Activated T-helper 1 cell treated with anti-CD3 and anti-CD28 coated beads, Interleukin-12 subunit alpha, Interleukin-12 subunit beta, Interleukin-2, Interleukin-4 antibody, amounts not matched to agents 30 ng/mL and 10 ng/mL and 1 ng/mL, durations not matched to agents 14 hours and 24 hours and 36 hours (primary cell): Measurements from ENCODE around the gene DNAH9. TPM values are rescaled to one million over a fixed set of nuclear protein-coding genes. Genes with fewer than 3 reads are reported as not detected.
"Not testable (repeated sequence)": the region's sequence is repeated elsewhere in the genome, so short reads cannot be mapped to it uniquely, and the experiment has no call there.

Source experiments
- DNase-seq: peaks from one replicate; pipeline ENCODE4 v3.0.0; 2021; ENCODE audit warnings: low spot score
- H3K27ac Mint-ChIP-seq: one replicate; pipeline ENCODE4 v1.8.0; 2021; ENCODE audit warnings: mild to moderate bottlenecking, mixed read lengths
- H3K27me3 Mint-ChIP-seq: one replicate; pipeline ENCODE4 v1.8.0; 2022; ENCODE audit warnings: mild to moderate bottlenecking, moderate library complexity, mixed read lengths; ENCODE audit not compliant: insufficient read depth
- H3K36me3 Mint-ChIP-seq: one replicate; pipeline ENCODE4 v1.8.0; 2021; ENCODE audit warnings: low read depth, mixed read lengths
- H3K4me1 Mint-ChIP-seq: one replicate; pipeline ENCODE4 v1.8.0; 2021; ENCODE audit warnings: low read depth, mixed read lengths
- H3K4me3 Mint-ChIP-seq: one replicate; pipeline ENCODE4 v1.8.0; 2021; ENCODE audit warnings: mild to moderate bottlenecking, moderate library complexity, mixed read lengths
- H3K9me3 Mint-ChIP-seq: one replicate; pipeline ENCODE4 v1.8.0; 2021; ENCODE audit warnings: mixed read lengths
- intact Hi-C: fragments of 100-400 bp; cut with micrococcal nuclease; formaldehyde crosslinking; loops from one replicate; pipeline ENCODE4 v1.15.1; 2024
- total RNA-seq: library from RNA; stranded (reverse); gene quantifications from 2 replicates; pipeline ENCODE4 v1.2.3, GENCODE V29; 2022

Gene DNAH9
- total RNA-seq, 1 donor from 2014 or later: not detected

- no peaks in the 10 kb centered on the region for H3K36me3 Mint-ChIP-seq
- H3K27me3 Mint-ChIP-seq: no peaks in the 10 kb centered on the region
- peaks cover 38% of the 10 kb centered on the region for H3K9me3 Mint-ChIP-seq
- no peak overlapping the region for H3K27ac Mint-ChIP-seq
- H3K4me3 Mint-ChIP-seq: no peak overlapping the region
- intact Hi-C loops: no loop called here
- H3K4me1 Mint-ChIP-seq: no peaks in the 10 kb centered on the region
- no peak for DNase-seq
These were observed 371.3 kb downstream of the DNAH9 start for GRCh38 chr17:11969565-11969964.

DNA sequence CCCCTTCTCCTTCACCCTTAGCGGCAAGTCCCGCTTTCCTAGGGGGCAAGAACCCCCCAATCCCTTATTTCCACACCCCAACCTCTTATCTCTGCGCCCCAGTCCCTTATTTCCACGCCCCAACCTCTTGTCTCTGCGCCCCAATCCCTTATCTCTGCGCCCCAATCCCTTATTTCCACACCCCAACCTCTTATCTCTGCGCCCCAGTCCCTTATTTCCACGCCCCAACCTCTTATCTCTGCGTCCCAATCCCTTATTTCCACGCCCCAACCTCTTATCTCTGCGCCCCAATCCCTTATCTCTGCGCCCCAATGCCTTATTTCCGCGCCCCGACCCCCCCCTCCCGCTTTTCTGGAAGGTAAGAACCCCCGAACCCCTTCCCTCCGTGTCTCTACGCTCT, 374.5 kb downstream of the DNAH9 start:
- H3K27ac Mint-ChIP-seq, H3K4me3 Mint-ChIP-seq, DNase-seq, H3K27me3 Mint-ChIP-seq, H3K4me1 Mint-ChIP-seq, intact Hi-C loops: not testable (repeated sequence)
- Mint-ChIP-seq H3K36me3 (peaks cover 18% of the 10 kb centered on the region), H3K9me3 (peaks cover 15% of the 10 kb centered on the region)

- no peaks in the 10 kb centered on the region for H3K27me3 Mint-ChIP-seq
- H3K27ac Mint-ChIP-seq: no peak overlapping the region
- H3K36me3 Mint-ChIP-seq: peaks cover 43% of the 10 kb centered on the region
- H3K9me3 Mint-ChIP-seq: peaks cover 5% of the 10 kb centered on the region
- no peak overlapping the region for H3K4me3 Mint-ChIP-seq
- no peak for DNase-seq
- intact Hi-C loops: no loop called here
- H3K4me1 Mint-ChIP-seq: no peaks in the 10 kb centered on the region
These were observed 381.5 kb downstream of the DNAH9 start for GRCh38 chr17:11979795-11980194.

- no peak for DNase-seq
- Mint-ChIP-seq H3K36me3 (peaks cover 39% of the 10 kb centered on the region), H3K4me3 (no peak overlapping the region), H3K4me1 (no peaks in the 10 kb centered on the region), H3K27me3 (no peaks in the 10 kb centered on the region), H3K27ac (no peak overlapping the region), H3K9me3 (no peaks in the 10 kb centered on the region)
- intact Hi-C loops: no loop called here
These were observed 382.5 kb downstream of the DNAH9 start for GRCh38 chr17:11980813-11981212.

DNA sequence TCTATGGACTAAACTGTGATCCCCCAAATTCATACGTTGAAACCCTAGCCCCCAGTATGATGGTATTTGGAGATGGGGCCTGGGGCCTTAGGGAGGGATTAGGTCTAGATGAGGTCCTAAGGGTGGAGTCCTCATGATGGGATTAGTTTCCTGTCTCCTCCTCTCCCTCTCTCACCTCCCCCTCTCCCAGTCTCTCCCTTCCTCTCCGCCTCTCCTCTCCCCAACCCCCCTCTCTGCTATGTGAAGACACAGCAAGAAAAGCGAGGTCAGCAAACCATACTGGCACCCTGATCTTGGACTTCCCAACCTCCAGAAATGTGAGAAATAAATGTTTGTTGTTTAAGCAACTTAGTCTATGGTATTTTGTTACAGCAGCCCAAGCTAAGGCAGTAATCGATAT, 383.6 kb downstream of the DNAH9 start:
- no peaks in the 10 kb centered on the region for H3K4me1 Mint-ChIP-seq
- peaks cover 33% of the 10 kb centered on the region for H3K36me3 Mint-ChIP-seq
- H3K27ac Mint-ChIP-seq: no peak overlapping the region
- DNase-seq: no peak
- no peaks in the 10 kb centered on the region for H3K27me3 Mint-ChIP-seq
- intact Hi-C loops: no loop called here
- no peaks in the 10 kb centered on the region for H3K9me3 Mint-ChIP-seq
- no peak overlapping the region for H3K4me3 Mint-ChIP-seq

DNA sequence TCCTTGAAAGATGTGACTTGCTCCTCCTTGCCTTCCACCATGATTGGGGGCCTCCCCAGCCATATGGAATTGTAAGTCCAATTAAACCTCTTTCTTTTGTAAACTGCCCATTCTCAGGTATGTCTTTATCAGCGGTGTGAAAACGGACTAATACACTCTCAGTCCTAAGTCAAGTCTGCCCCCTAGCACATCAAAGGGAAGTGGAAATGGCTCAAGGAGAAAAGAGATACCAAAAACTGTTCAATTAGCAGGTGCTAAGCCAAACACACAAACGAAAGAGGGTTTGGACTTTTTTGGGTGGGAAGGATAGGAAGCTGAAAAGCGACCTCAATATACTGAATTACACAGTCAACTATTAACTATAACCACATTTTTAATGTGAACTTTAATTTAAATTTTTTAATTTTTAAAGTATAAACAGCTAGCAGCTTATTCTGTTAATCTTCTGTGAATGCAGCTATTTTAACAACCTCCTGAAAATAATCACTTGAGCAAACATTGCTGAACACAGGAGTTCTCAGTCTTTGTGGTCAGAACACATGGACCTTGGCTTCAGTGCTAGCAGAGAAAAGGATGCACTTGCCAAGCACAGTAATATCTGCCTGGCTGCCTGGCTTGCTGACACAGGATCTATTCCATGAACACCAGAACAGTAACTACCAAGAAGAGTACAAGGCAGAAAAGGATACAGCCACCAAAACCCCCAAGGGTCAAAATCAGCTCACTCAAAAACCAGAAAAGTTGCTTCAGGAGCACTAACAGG, 388.1 kb downstream of the DNAH9 start:
- Mint-ChIP-seq H3K4me3 (no peak overlapping the region), H3K4me1 (peaks cover 13% of the 10 kb centered on the region), H3K27ac (no peak overlapping the region), H3K9me3 (no peaks in the 10 kb centered on the region), H3K36me3 (peaks cover 37% of the 10 kb centered on the region), H3K27me3 (no peaks in the 10 kb centered on the region)
- no peak for DNase-seq
- intact Hi-C loops: no loop called here

- H3K4me1 Mint-ChIP-seq: peaks cover 13% of the 10 kb centered on the region
- intact Hi-C loops: no loop called here
- H3K27ac Mint-ChIP-seq: no peak overlapping the region
- no peaks in the 10 kb centered on the region for H3K27me3 Mint-ChIP-seq
- DNase-seq: no peak
- H3K4me3 Mint-ChIP-seq: no peak overlapping the region
- H3K36me3 Mint-ChIP-seq: peaks cover 38% of the 10 kb centered on the region
- no peaks in the 10 kb centered on the region for H3K9me3 Mint-ChIP-seq
These were observed 388.7 kb downstream of the DNAH9 start for GRCh38 chr17:11986942-11987329.

- H3K27me3 Mint-ChIP-seq: no peaks in the 10 kb centered on the region
- intact Hi-C loops: loop anchor here (10.0 kb wide), 1 partner anchor 114 kb away; no protein-coding TSS in a partner anchor
- H3K9me3 Mint-ChIP-seq: no peaks in the 10 kb centered on the region
- no peak overlapping the region for H3K4me3 Mint-ChIP-seq
- no peak for DNase-seq
- H3K36me3 Mint-ChIP-seq: peaks cover 28% of the 10 kb centered on the region
- H3K4me1 Mint-ChIP-seq: peaks cover 13% of the 10 kb centered on the region
- no peak overlapping the region for H3K27ac Mint-ChIP-seq
These were observed 392.2 kb downstream of the DNAH9 start for GRCh38 chr17:11990363-11990983.

- H3K4me3 Mint-ChIP-seq: no peak overlapping the region
- H3K4me1 Mint-ChIP-seq: peaks cover 18% of the 10 kb centered on the region
- peaks cover 28% of the 10 kb centered on the region for H3K36me3 Mint-ChIP-seq
- DNase-seq: no peak
- no peaks in the 10 kb centered on the region for H3K9me3 Mint-ChIP-seq
- H3K27ac Mint-ChIP-seq: no peak overlapping the region
- H3K27me3 Mint-ChIP-seq: no peaks in the 10 kb centered on the region
- intact Hi-C loops: loop anchor here (10.0 kb wide), 1 partner anchor 113 kb away; no protein-coding TSS in a partner anchor
These were observed 393.2 kb downstream of the DNAH9 start for GRCh38 chr17:11991461-11991860.

- H3K4me1 Mint-ChIP-seq: peaks cover 14% of the 10 kb centered on the region
- peaks cover 4% of the 10 kb centered on the region for H3K36me3 Mint-ChIP-seq
- intact Hi-C loops: loop anchor here (1.0 to 10.0 kb wide), 4 partner anchors 24 to 1299 kb away; partner anchors contain the start of genes ADPRM, ELAC2, MAP2K4 and SCO1
- DNase-seq: no peak
- peak overlapping the region; percentile 94 for H3K4me3 Mint-ChIP-seq
- peaks cover 5% of the 10 kb centered on the region for H3K9me3 Mint-ChIP-seq
- H3K27ac Mint-ChIP-seq: peak overlapping the region; percentile 92
- no peaks in the 10 kb centered on the region for H3K27me3 Mint-ChIP-seq
These were observed 398.5 kb downstream of the DNAH9 start for GRCh38 chr17:11996722-11997146.

- Mint-ChIP-seq H3K4me3 (peak within 1 kb of the TSS; percentile 94), H3K36me3 (no peaks in the 10 kb centered on the region), H3K27ac (peak within 1 kb of the TSS; percentile 92), H3K4me1 (peaks cover 14% of the 10 kb centered on the region), H3K27me3 (peaks cover under 1% of the 10 kb centered on the region), H3K9me3 (peaks cover 5% of the 10 kb centered on the region)
- intact Hi-C loops: loop anchor here (1.0 to 10.0 kb wide), 4 partner anchors 23 to 1300 kb away; partner anchors contain the start of genes ADPRM, ELAC2, MAP2K4 and SCO1
- peak; percentile 94 for DNase-seq
These were observed 399.1 kb downstream of the DNAH9 start, which contains the start of gene ZNF18 for GRCh38 chr17:11997147-11997971. TSS of gene ZNF18 (minus strand) at chr17:11997475. CDS start at chr17:11992829, 4,646 bp downstream.

GRCh38 chr17:11997972-11998233, 399.6 kb downstream of the DNAH9 start:
- DNase-seq: no peak
- peaks cover 5% of the 10 kb centered on the region for H3K9me3 Mint-ChIP-seq
- H3K36me3 Mint-ChIP-seq: no peaks in the 10 kb centered on the region
- peak overlapping the region; percentile 92 for H3K27ac Mint-ChIP-seq
- peak overlapping the region; percentile 89 for H3K4me3 Mint-ChIP-seq
- H3K4me1 Mint-ChIP-seq: peaks cover 14% of the 10 kb centered on the region
- intact Hi-C loops: loop anchor here (1.0 to 10.0 kb wide), 4 partner anchors 22 to 1301 kb away; partner anchors contain the start of genes ADPRM, ELAC2, MAP2K4 and SCO1
- H3K27me3 Mint-ChIP-seq: peaks cover 6% of the 10 kb centered on the region
